ENCODE results near the gene MUC5AC.
"Not testable (repeated sequence)": the region's sequence is repeated elsewhere in the genome, so short reads cannot be mapped to it uniquely, and the experiment has no call there.

GRCh38 chr11:1244557-1244956 lies 86.8 kb downstream of the MUC5AC start:
- TF ChIP-seq EZH2 (IDR thresholded peaks at IDR 0.05; ENCODE audit: borderline replicate concordance, low read depth, low read length, severe bottlenecking); CTCF (IDR thresholded peaks at IDR 0.05; ENCODE audit: borderline replicate concordance, extremely low read depth, low read length, poor library complexity, severe bottlenecking): not testable (repeated sequence)

Measured in DND-41 (cell line).